Measurements from ENCODE around the gene GAS1.

DNA sequence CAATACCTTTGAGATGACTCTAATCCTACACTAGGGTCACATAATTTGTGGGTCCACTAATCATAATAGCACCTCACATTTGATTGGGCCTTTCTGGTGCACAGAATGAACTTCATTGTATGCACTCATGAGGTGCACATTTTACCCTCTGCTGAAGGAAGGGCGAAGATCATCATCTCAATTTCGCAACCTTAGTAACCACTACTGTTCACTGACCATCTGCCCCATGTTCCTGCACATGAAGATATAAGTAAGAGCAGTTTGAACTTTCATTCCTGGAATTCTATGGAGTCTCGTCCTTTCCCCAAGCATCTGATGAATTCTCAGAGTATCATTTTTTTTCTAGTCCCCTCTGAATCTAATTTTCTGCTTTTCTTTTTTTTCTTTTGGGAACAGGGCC lies 21.2 kb downstream of the GAS1 start:
- TF ChIP-seq EZH2 (IDR thresholded peaks at IDR 0.05; ENCODE audit: insufficient read depth, poor library complexity, severe bottlenecking): no peak
- no peak for TF ChIP-seq EZH2phosphoT487 (IDR thresholded peaks at IDR 0.05; ENCODE audit: insufficient read depth, low read depth)
